Choroid plexus epithelial cell (primary cell): ENCODE measurements around the gene SERPINB3.
"Not testable (repeated sequence)": the region's sequence is repeated elsewhere in the genome, so short reads cannot be mapped to it uniquely, and the experiment has no call there.

Source experiments
- DNase-seq: peaks from one replicate; pipeline ENCODE4 v3.0.0-alpha.2; 2010; ENCODE audit warnings: low read depth
- H3K4me3 ChIP-seq: 2 replicates; pipeline ENCODE4 v1.5.1; 2011; ENCODE audit warnings: low read depth, mild to moderate bottlenecking, control low read depth, low read length, moderate library complexity
- TF ChIP-seq, protein P1 (sequence below): conservative IDR thresholded peaks from 2 replicates; pipeline ENCODE4 v1.5.1; 2011; ENCODE audit warnings: low read depth, mild to moderate bottlenecking, control low read depth, inconsistent platforms, low read length, moderate library complexity

SERPINB3 gene

DNA sequence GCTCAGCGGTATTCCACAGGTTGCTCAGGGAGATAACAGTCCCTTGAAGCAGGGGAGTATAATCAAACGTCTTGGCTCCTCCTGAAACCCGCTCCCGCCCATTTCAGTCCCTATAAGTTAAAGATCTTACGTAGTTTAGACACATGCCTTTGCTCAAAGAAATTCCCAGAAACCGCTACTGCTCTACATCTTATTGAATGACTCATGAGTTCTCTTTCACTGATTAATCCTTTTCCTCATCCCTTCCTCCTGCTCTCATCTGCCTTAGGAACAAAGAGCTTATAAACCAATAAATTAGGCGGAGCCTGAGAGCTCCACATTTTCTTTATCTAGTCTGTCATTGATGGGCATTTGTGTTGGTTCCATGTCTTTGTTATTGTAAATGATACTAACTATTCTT, 13.5 kb downstream of the SERPINB3 start:
- TF ChIP-seq, protein P1, sequence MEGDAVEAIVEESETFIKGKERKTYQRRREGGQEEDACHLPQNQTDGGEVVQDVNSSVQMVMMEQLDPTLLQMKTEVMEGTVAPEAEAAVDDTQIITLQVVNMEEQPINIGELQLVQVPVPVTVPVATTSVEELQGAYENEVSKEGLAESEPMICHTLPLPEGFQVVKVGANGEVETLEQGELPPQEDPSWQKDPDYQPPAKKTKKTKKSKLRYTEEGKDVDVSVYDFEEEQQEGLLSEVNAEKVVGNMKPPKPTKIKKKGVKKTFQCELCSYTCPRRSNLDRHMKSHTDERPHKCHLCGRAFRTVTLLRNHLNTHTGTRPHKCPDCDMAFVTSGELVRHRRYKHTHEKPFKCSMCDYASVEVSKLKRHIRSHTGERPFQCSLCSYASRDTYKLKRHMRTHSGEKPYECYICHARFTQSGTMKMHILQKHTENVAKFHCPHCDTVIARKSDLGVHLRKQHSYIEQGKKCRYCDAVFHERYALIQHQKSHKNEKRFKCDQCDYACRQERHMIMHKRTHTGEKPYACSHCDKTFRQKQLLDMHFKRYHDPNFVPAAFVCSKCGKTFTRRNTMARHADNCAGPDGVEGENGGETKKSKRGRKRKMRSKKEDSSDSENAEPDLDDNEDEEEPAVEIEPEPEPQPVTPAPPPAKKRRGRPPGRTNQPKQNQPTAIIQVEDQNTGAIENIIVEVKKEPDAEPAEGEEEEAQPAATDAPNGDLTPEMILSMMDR = no peak
- H3K4me3 ChIP-seq = no peak overlapping the region
- DNase-seq = peak; percentile 4

DNA sequence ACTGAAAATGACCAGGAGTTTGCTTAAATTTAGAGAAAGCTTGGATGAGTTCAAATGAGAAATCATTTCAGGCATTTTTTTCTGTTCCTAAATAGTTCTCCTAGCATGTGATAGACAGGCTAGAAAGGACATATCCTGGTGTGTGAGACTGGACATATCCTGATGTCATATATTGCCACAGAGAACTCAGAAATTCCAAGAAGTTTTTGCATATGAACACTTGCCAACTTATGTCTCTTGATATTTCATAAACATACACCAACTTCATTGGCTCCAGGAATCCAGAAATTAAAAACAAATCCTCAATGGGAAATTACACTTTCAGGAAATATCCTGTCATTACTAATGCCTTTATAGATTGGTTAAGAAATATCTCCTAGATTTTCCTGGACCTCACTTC, 14.8 kb downstream of the SERPINB3 start:
- DNase-seq = peak; percentile 3
- H3K4me3 ChIP-seq = no peak overlapping the region
- TF ChIP-seq, protein P1 = no peak

DNA sequence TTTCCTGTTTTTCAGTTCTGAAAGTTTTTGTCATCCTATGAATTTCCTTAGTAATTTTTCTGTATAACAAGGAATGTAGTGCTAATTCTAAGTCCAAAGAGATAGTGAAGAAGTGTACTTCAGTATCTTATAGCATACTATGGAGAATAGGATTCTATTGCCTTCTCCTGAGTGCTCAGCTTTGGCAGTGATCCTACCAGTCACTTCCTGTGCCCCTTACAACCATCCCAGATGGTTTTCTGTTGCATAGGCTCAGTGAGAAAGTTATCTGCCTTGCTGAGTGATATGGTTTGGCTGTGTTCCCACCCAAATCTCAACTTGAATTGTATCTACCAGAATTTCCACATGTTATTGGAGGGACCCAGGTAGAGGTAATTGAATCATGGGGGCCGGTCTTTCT, 17.0 kb downstream of the SERPINB3 start:
- not testable (repeated sequence) for H3K4me3 ChIP-seq, DNase-seq

DNA sequence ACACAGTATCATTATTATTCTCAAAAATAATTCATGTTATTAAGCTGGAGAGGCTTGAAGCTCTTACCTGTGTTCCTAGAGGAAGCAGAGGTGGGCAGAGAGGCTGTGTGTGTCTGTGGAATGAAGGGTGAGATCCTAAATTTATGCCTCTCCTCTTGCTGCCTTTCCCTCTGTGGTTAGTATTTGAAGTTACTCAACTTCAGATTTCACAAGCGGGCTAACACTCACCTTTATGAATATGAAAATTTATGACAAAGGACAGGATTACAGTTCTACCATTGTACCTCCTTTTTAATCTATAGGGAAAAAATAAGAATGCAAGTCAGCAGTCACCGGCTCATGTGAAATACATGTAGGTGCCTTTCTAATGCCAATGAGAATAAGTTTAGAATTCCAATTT, 17.6 kb downstream of the SERPINB3 start, which contains the start of gene SERPINB4:
TSS of gene SERPINB4 (minus strand) at position 115 of the 400 bp plus-strand sequence. CDS start 679 bp downstream, outside the sequence.
- DNase-seq, H3K4me3 ChIP-seq: not testable (repeated sequence)

DNA sequence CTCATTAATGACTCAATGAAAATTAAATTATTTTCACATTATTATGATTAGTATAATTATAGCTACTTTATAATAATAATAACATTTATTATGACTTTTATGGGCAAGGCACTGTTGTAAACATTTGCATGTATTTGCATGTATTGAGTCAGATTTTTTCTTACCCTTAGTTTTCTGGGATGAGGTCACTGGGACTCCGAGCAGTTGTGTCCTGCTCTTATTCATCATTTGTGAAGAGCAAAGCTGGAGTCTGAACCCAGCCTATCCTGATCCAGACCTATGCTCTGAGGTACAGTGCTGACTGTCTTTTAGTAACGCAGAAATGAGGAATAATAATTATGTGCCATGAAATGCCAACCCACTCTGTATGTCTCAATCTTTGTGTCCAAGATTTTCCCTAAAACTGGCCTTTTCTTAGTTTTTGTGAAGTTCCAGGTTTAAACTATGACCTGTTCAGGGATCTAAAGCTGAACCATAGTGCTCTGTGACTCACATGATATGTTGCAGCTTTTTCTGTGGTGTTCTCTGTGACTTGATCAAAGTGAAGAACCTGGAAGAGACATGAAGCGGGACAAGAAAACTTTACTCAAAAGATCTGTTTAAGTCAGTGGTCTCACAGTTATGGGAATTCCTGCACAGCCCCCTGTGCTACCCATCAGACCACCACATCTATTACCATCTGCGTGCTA, 18.9 kb downstream of the SERPINB3 start:
- not testable (repeated sequence) for H3K4me3 ChIP-seq, DNase-seq

DNA sequence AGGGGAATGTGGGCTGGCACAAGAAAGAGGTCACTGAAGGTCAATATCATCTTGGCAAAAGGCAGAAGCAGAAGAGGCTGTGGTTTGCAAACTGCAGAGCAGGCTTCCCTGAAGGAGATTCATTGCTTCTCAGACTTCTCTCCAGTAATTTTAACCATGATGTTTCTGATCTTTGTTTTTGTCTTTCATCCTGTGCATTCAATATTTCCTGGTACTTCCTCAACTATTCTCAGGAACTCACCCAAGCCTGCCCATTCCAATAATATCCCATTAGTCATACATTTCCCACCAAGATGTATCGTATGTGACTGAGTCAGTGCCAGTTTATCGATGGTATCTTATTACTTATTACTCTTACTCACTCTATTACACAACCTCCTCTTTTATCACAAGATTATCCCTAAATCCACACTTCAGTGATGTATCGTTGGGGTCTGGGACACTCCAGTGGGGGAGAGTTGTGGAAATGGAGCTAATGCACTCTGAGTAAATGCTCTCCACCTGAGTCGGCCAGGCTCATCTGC, 20.5 kb downstream of the SERPINB3 start:
- not testable (repeated sequence) for H3K4me3 ChIP-seq, DNase-seq

DNA sequence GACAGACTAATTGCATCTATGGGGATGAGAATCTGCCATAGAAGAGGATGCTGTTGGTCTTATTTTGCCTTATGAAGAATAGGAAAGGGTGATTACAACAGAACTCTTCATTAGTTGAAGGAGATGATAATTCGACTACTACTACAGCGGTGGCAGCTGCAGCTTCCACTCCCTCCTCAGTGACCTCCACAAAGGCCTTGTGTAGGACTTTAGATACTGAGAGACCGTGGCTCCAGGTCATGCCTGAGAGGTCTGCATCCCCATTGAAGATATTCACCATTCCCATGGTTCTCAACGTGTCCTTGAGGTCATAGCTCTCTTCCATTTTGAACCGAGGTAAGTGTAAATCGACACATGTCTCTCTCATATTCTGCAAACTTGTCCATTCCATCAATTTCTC, 24.0 kb downstream of the SERPINB3 start:
- TF ChIP-seq, protein P1 = no peak
- DNase-seq = no peak
- H3K4me3 ChIP-seq = no peak overlapping the region

DNA sequence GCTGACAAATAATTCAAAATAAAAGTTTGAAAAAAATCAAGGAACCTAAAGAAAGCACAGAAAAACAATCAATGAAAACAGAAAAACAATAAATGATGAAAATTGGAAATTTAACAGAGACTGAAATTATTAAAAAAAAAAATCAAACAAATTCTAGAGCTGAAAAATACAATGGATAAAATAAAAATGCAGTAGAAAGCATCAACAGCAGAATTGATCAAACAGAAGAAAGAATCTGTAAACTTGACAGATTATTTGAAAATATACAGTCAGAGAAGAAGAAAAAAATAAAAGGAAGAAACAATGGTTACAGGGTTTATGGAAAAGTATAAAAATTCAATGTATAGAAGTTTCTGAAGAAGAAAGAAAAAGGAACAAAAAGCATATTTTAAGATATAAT, 33.9 kb downstream of the SERPINB3 start:
- no peak overlapping the region for H3K4me3 ChIP-seq
- no peak for DNase-seq
- TF ChIP-seq, protein P1 = no peak

DNA sequence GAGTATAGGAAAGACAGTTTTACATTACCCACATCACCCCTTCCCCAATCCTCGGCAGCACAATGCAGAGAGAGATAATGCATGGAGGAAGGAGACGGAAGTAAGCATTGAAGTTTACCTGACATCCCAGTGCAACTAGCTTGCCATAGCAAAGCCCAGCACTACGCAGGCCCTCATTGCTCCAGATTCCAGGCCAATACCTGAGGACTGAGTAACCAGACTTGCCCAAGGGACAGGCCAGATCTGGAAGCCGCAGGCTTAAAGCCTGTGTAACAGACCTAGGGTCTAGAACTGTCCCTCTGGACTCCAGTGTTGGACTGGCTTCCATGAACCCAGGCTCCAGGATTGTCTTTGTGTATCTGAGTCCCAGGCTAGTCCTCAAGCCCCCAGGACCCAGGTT, 35.3 kb downstream of the SERPINB3 start:
- H3K4me3 ChIP-seq = no peak overlapping the region
- TF ChIP-seq, protein P1 = no peak
- no peak for DNase-seq
